K562 (cell line): ENCODE results near the gene ZNF462. TPM values are rescaled to one million over a fixed set of nuclear protein-coding genes. Genes with fewer than 3 reads are reported as not detected.

ENCODE experiments used
- ATAC-seq: fragments of 200-7000 bp; cut with Tn5 transposase; 3 replicates; pipeline ENCODE4 v1.9.1; 2020; ENCODE audit warnings: moderate library complexity
- BruUV-seq: library from RNA; stranded (reverse); fragments of 400-500 nt; replicated peaks from 2 replicates; lab custom pipeline; 2021; lab: Mats Ljungman, UMichigan
- CTCF ChIA-PET: fragments of 300-600 bp; formaldehyde crosslinking; extraction: SDS; loops from one replicate; lab custom pipeline; 2021; ENCODE audit warnings: low intra/inter-chr PET ratio; lab: Yijun Ruan, JAX
- POLR2A ChIA-PET: fragments of 300-600, 350-650 bp; sonication (Branson Sonifier 250); formaldehyde crosslinking; extraction: SDS; loops from one replicate; lab custom pipeline; 2021; ENCODE audit warnings: antibody characterized with exemption, inconsistent platforms; lab: Yijun Ruan, JAX
- DNase-seq, 4 experiments: peaks; one replicate each; pipeline versions ENCODE4 v3.0.0 to v3.0.0-alpha.2; 2011 to 2018; ENCODE audit warnings: low spot score in 3 of 4, mixed read lengths in 3 of 4; ENCODE audit errors: extremely low read depth in 1 of 4
- FAIRE-seq: peaks from 2 replicates; lab custom pipeline; 2011; peaks lifted over from hg19 to GRCh38; lab: Jason Lieb, UNC
- H2AFZ ChIP-seq: 2 replicates; pipeline ENCODE4 v1.6.0; 2011; ENCODE audit warnings: low read depth, low read length, control low read depth, inconsistent platforms
- H3K27ac ChIP-seq: fragments of 200-600 bp; 3 replicates; pipeline ENCODE4 v1.8.0; 2011; ENCODE audit warnings: low read depth, mild to moderate bottlenecking, control low read depth, inconsistent platforms, low read length, moderate library complexity, mixed read lengths; ENCODE audit errors: extremely low read depth
- H3K27me3 ChIP-seq, 2 experiments: fragments of 300-600 bp in 1 of 2; 2 replicates in 1 of 2; 3 replicates in 1 of 2; pipeline versions ENCODE4 v1.6.0 to v1.8.0; 2011; ENCODE audit warnings: inconsistent platforms in 2 of 2, low read length in 2 of 2, mild to moderate bottlenecking in 1 of 2, mixed read lengths in 1 of 2, moderate library complexity in 1 of 2; ENCODE audit not compliant: control insufficient read depth in 2 of 2, insufficient read depth in 2 of 2
- H3K36me3 ChIP-seq: fragments of 300-600 bp; 3 replicates; pipeline ENCODE4 v1.8.0; 2011; ENCODE audit warnings: mild to moderate bottlenecking, low read length, inconsistent platforms; ENCODE audit not compliant: control insufficient read depth, insufficient read depth
- H3K4me1 ChIP-seq, 2 experiments: fragments of 200-600 bp in 1 of 2; replicated peaks in 1 of 2; 2 replicates in 1 of 2; 3 replicates in 1 of 2; pipeline versions ENCODE4 v1.5.1 to v1.8.0; 2011; ENCODE audit warnings: inconsistent platforms in 2 of 2, low read length in 2 of 2, mild to moderate bottlenecking in 1 of 2, mixed read lengths in 1 of 2, moderate library complexity in 1 of 2; ENCODE audit not compliant: control insufficient read depth in 2 of 2, insufficient read depth in 2 of 2
- H3K4me2 ChIP-seq: 2 replicates; pipeline ENCODE4 v1.6.1; 2011; ENCODE audit warnings: low read length, control low read depth, inconsistent platforms, mixed read lengths; ENCODE audit not compliant: insufficient read depth
- H3K4me3 ChIP-seq: fragments of 200-600 bp; sonication (generic), shearing (Covaris generic); 2 replicates; pipeline ENCODE4 v1.5.1; 2016; ENCODE audit warnings: control low read depth, inconsistent platforms
- H3K79me2 ChIP-seq: fragments of 200-600 bp; 3 replicates; pipeline ENCODE4 v1.8.0; 2011; ENCODE audit warnings: low read length, inconsistent platforms; ENCODE audit not compliant: control insufficient read depth, insufficient read depth
- H3K9ac ChIP-seq, 2 experiments: 2 replicates each; pipeline versions ENCODE4 v1.6.0 to v1.6.1; 2011; ENCODE audit warnings: low read depth in 2 of 2, low read length in 2 of 2, control low read depth in 1 of 2, inconsistent platforms in 1 of 2, mild to moderate bottlenecking in 1 of 2, mixed read lengths in 1 of 2; ENCODE audit not compliant: insufficient read depth in 1 of 2
- H3K9me1 ChIP-seq: one replicate; pipeline ENCODE4 v1.6.0; 2011; ENCODE audit warnings: inconsistent platforms, mild to moderate bottlenecking, low read length, moderate library complexity; ENCODE audit not compliant: control insufficient read depth, insufficient read depth
- H3K9me3 ChIP-seq: replicated peaks from 2 replicates; pipeline ENCODE4 v1.5.1; 2011; ENCODE audit warnings: low read depth, low read length, inconsistent platforms; ENCODE audit not compliant: control insufficient read depth, insufficient read depth
- H4K20me1 ChIP-seq: replicated peaks from 2 replicates; pipeline ENCODE4 v1.6.1; 2011; ENCODE audit warnings: low read length, inconsistent platforms, mixed read lengths; ENCODE audit not compliant: control insufficient read depth, insufficient read depth
- BCL6 ChIP-seq: fragments of 250-450 bp; sonication (Bioruptor Pico); IDR thresholded peaks from 2 replicates; pipeline ENCODE4 v1.4.0; 2020
- CAMTA2 ChIP-seq: fragments of 250-450 bp; sonication (Bioruptor Pico); conservative IDR thresholded peaks from 2 replicates; pipeline ENCODE4 v1.5.1; 2022
- JUND ChIP-seq, 2 experiments: IDR thresholded peaks; 2 replicates in 1 of 2; 3 replicates in 1 of 2; pipeline ENCODE4 v1.6.1; 2011; ENCODE audit warnings: borderline replicate concordance in 2 of 2, low read depth in 2 of 2, low read length in 2 of 2, improper control_type of control experiment in 1 of 2, missing biosample characterization in 1 of 2, missing genetic modification characterization in 1 of 2, missing genetic modification reagents in 1 of 2
- KAT7 ChIP-seq: sonication (generic); formaldehyde crosslinking; IDR thresholded peaks from 2 replicates; pipeline ENCODE4 v1.8.0; 2022; ENCODE audit warnings: missing genetic modification reagents, mild to moderate bottlenecking, borderline replicate concordance
- NCOR1 ChIP-seq: fragments of 450-650 bp; IDR thresholded peaks from 2 replicates; pipeline ENCODE4 v1.6.1; 2016; ENCODE audit warnings: mild to moderate bottlenecking, moderate library complexity
- SREBF1 ChIP-seq: fragments of 150-350 bp; IDR thresholded peaks from 2 replicates; pipeline ENCODE4 v1.6.1; 2014; ENCODE audit warnings: antibody characterized with exemption, low read depth, low read length, borderline replicate concordance
- XRCC5 ChIP-seq: fragments of 200-400 bp; formaldehyde crosslinking; IDR thresholded peaks from 2 replicates; pipeline ENCODE4 v1.6.1; 2017; ENCODE audit warnings: low read depth, mild to moderate bottlenecking, low read length
- ZBTB12 ChIP-seq: fragments of 250-450 bp; sonication (Bioruptor Pico); IDR thresholded peaks from 2 replicates; pipeline ENCODE4 v1.4.0; 2020
- ZNF347 ChIP-seq: fragments of 450-650 bp; formaldehyde crosslinking; IDR thresholded peaks from 2 replicates; pipeline ENCODE4 v1.4.0; 2020; ENCODE audit warnings: low read depth, mild to moderate bottlenecking, moderate library complexity
- ZNF354B ChIP-seq: fragments of 250-450 bp; sonication (Bioruptor Pico); IDR thresholded peaks from 2 replicates; pipeline ENCODE4 v1.4.0; 2020
- ZNF551 ChIP-seq: fragments of 250-450 bp; sonication (Bioruptor Pico); IDR thresholded peaks from 2 replicates; pipeline ENCODE4 v1.5.0; 2021; ENCODE audit warnings: mild to moderate bottlenecking, moderate library complexity
- WGBS: fragments of 100-300 bp; shearing (Covaris generic); methylation state at CpG from one replicate; pipeline ENCODE4 v1.1.6; 2016; ENCODE audit warnings: low coverage, mixed read lengths; ENCODE audit not compliant: insufficient coverage; ENCODE audit errors: missing lambda C conversion rate; 5-methylcytosine and 5-hydroxymethylcytosine counted together
- in situ Hi-C: fragments of 300-500 bp; cut with MboI; formaldehyde crosslinking; loops from 4 replicates; pipeline ENCODE4 v1.15.0; 2018; ENCODE audit warnings: inconsistent platforms, mixed read lengths
- intact Hi-C: fragments of 100-400 bp; cut with micrococcal nuclease; formaldehyde crosslinking; loops from 2 replicates; pipeline ENCODE4 v1.14.2; 2022
- polyA plus RNA-seq, 8 experiments: library from polyadenylated mRNA; depleted of rRNA in 4 of 8; stranded (reverse) in 5 of 8; unstranded in 3 of 8; fragments of >200 nt; fragmentation: Nextera tagmentation in 2 of 8; fragmentation: Illumina TruSeq in 1 of 8; extraction: Ambion mirVana in 2 of 8; extraction: Trizol in 1 of 8; gene quantifications; 2 replicates each; pipeline versions ENCODE4 v1.2.1 to v1.2.3, GENCODE V29; 2011 to 2014; ENCODE audit warnings: inconsistent platforms in 1 of 8, missing spikeins in 1 of 8
- total RNA-seq, 7 experiments: library from RNA; depleted of rRNA in 6 of 7; stranded (reverse); fragments of >200 nt in 6 of 7; fragmentation: Illumina TruSeq in 2 of 7; extraction: Trizol in 2 of 7; gene quantifications; 2 replicates each; pipeline versions ENCODE4 v1.2.1 to v1.2.3, GENCODE V29; 2011 to 2021; ENCODE audit warnings: low replicate concordance in 1 of 7
- TF ChIP-seq, protein P1 (sequence below): fragments of 450-650 bp; IDR thresholded peaks from 2 replicates; pipeline ENCODE4 v1.7.1; 2018; ENCODE audit warnings: mild to moderate bottlenecking, low read depth; ENCODE audit not compliant: partially characterized antibody

ZNF462 gene
- total and polyA plus RNA-seq, 9 of the 15 experiments (the other 6 are each of a cell fraction or from before 2014, with no cell fraction given), result 0.20 TPM; not detected in 8

DNA sequence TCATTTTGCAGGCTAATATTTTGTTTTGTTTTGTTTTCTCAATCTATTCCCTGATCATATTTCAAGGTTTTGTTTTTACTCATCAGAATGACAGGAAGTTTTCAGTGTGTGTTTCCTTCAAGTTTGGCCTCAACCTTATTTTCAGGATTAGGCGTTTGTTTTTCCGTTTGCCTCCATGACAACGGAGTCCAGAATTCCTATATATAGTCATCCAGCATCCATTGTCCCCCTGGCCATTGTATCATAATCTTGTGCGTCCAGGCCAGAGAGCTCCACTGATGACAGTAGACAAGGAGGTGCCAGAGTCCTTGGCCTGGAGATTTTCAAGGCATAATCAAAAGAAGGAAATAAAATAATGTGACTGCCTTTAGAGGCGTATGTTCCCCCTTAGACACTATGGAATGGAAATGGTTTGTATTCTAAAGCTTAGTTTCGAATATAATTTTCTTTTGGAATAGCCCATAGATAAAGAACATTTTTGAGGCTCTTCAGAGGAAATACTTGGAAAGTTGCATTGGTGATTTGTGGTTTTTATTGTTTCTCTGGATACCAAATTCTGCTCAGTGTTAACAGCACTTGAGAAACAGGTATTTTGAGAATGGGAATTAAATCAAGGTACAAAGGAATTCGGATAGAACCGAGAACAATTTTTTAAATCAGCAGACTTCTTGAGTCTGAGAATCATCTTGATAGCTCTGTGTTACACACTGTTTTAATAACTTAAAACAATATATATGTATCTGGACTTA, 99.8 kb downstream of the ZNF462 start:
- FAIRE-seq (no peak), ATAC-seq (no peak), DNase-seq (no peak)
- BruUV-seq, result no TSS peak
- Histone ChIP-seq H2AFZ (no peak overlapping the region), H3K4me2 (no peak overlapping the region), H3K27ac (no peak overlapping the region), H3K79me2 (no peaks in the 10 kb centered on the region), H3K9me1 (no peaks in the 10 kb centered on the region), H3K9ac (no peak overlapping the region), H3K4me1 (no peaks in the 10 kb centered on the region), H3K27me3 (no peaks in the 10 kb centered on the region), H3K9me3 (0 out of 2 replicates have a peak, but pooled peaks cover 2% of the 10 kb centered on the region), H3K4me3 (no peak overlapping the region), H4K20me1 (no peaks in the 10 kb centered on the region), H3K36me3 (no peaks in the 10 kb centered on the region)
- WGBS, result 0% methylated on average over 8 of the region's 8 CpGs
- in situ Hi-C loops, result no loop called here
- ChIA-PET CTCF (no interaction called here), POLR2A (no interaction called here)
- TF ChIP-seq NCOR1, result no peak
- no peak for TF ChIP-seq XRCC5
- no peak for TF ChIP-seq JUND (IDR thresholded peaks at IDR 0.05; ENCODE audit: borderline replicate concordance, low read depth, low read length)
- no peak for TF ChIP-seq JUND (tag; IDR thresholded peaks at IDR 0.05; ENCODE audit: borderline replicate concordance, low read depth, low read length)
- intact Hi-C loops, result no loop called here

DNA sequence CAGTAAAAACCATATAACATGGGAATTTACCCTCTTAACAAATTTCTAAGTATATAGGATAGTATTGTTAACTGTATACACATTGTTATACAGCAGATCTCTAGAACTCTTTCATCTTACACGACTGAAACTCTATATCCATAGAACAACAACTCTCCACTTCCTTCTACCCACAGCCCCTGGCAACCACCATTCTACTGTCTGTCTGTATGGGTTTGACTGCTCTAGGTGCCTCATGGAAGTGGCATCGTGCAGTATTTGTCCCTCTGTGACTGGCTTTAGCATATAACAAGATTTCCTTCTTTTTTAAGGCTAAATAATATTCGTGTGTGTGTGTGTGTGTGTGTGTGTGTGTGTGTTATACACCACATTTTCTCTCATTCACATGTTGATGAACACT, 100.7 kb downstream of the ZNF462 start:
- H4K20me1 ChIP-seq, result no peaks in the 10 kb centered on the region
- intact Hi-C loops, result no loop called here
- no peak overlapping the region for H3K4me3 ChIP-seq
- 0 out of 2 replicates have a peak, but pooled peaks cover 2% of the 10 kb centered on the region for H3K9me3 ChIP-seq
- no peaks in the 10 kb centered on the region for H3K27me3 ChIP-seq
- no TSS peak for BruUV-seq
- no peaks in the 10 kb centered on the region for H3K4me1 ChIP-seq
- H3K4me2 ChIP-seq, result no peak overlapping the region
- no peak overlapping the region for H3K27ac ChIP-seq
- 0% methylated on average over 3 of the region's 3 CpGs for whole genome bisulfite sequencing
- FAIRE-seq, result no peak
- TF ChIP-seq ZNF551 (CRISPR knock-in tag), result no peak
- TF ChIP-seq, protein P1, sequence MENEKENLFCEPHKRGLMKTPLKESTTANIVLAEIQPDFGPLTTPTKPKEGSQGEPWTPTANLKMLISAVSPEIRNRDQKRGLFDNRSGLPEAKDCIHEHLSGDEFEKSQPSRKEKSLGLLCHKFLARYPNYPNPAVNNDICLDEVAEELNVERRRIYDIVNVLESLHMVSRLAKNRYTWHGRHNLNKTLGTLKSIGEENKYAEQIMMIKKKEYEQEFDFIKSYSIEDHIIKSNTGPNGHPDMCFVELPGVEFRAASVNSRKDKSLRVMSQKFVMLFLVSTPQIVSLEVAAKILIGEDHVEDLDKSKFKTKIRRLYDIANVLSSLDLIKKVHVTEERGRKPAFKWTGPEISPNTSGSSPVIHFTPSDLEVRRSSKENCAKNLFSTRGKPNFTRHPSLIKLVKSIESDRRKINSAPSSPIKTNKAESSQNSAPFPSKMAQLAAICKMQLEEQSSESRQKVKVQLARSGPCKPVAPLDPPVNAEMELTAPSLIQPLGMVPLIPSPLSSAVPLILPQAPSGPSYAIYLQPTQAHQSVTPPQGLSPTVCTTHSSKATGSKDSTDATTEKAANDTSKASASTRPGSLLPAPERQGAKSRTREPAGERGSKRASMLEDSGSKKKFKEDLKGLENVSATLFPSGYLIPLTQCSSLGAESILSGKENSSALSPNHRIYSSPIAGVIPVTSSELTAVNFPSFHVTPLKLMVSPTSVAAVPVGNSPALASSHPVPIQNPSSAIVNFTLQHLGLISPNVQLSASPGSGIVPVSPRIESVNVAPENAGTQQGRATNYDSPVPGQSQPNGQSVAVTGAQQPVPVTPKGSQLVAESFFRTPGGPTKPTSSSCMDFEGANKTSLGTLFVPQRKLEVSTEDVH, result no peak
- no peak for TF ChIP-seq BCL6 (CRISPR knock-in tag)
- TF ChIP-seq ZNF347, result no peak
- no peak for TF ChIP-seq ZBTB12 (CRISPR knock-in tag)
- TF ChIP-seq CAMTA2 (CRISPR knock-in tag), result no peak
- no peak for TF ChIP-seq ZNF354B
- TF ChIP-seq SREBF1, result no peak
- TF ChIP-seq KAT7 (CRISPR knock-in tag), result no peak
- ChIA-PET CTCF (no interaction called here), POLR2A (no interaction called here)
- in situ Hi-C loops, result no loop called here
- no peak for DNase-seq
- H2AFZ ChIP-seq, result no peak overlapping the region
- no peak for ATAC-seq
- no peaks in the 10 kb centered on the region for H3K79me2 ChIP-seq
- no peaks in the 10 kb centered on the region for H3K36me3 ChIP-seq
- no peaks in the 10 kb centered on the region for H3K9me1 ChIP-seq
- no peak overlapping the region for H3K9ac ChIP-seq
